HCT116 (cell line): ENCODE measurements around the gene MINK1. TPM values are rescaled to one million over a fixed set of nuclear protein-coding genes. Genes with fewer than 3 reads are reported as not detected.

ENCODE experiments used
- ATAC-seq: fragments of 200-7000 bp; cut with Tn5 transposase; 2 replicates; pipeline ENCODE4 v1.9.1; 2020; ENCODE audit warnings: mild to moderate bottlenecking, moderate library complexity
- BruUV-seq: library from RNA; stranded (reverse); fragments of 400-500 nt; replicated peaks from 2 replicates; lab custom pipeline; 2021; lab: Mats Ljungman, UMichigan
- CTCF ChIA-PET: fragments of 300-600 bp; sonication (Branson Sonifier 250); formaldehyde crosslinking; loops from one replicate; lab custom pipeline; 2021; ENCODE audit warnings: antibody characterized with exemption; lab: Charles Lee
- POLR2A ChIA-PET: fragments of 300-600, 350-600 bp; sonication (Branson Sonifier 250); formaldehyde crosslinking; loops from one replicate; lab custom pipeline; 2021; ENCODE audit warnings: antibody characterized with exemption; lab: Charles Lee
- RAD21 ChIA-PET, 2 experiments: fragments of 300-600 bp; sonication (Branson Sonifier 250); formaldehyde crosslinking; loops; one replicate each; lab custom pipeline; 2023; ENCODE audit warnings: low total read pairs in 2 of 2; ENCODE audit not compliant: uncharacterized antibody in 2 of 2, unreplicated experiment in 2 of 2, low non-redundant PET in 1 of 2; lab: Charles Lee
- DNase-seq: peaks from one replicate; pipeline ENCODE4 v3.0.0-alpha.2; 2010; ENCODE audit warnings: low read depth, low spot score
- H2AFZ ChIP-seq: fragments of 200-600 bp; shearing (Covaris generic), sonication (generic); 2 replicates; pipeline ENCODE4 v1.6.1; 2017; ENCODE audit warnings: low read depth, mixed run types, mixed read lengths, antibody characterized with exemption, low read length; ENCODE audit not compliant: poor library complexity, severe bottlenecking
- H3K27ac ChIP-seq: 2 replicates; pipeline ENCODE4 v1.5.1; 2012; ENCODE audit warnings: low read depth, low read length
- H3K27me3 ChIP-seq: fragments of 200-600 bp; sonication (generic); 2 replicates; pipeline ENCODE4 v1.6.1; 2016; ENCODE audit warnings: mixed run types, low read length, mixed read lengths; ENCODE audit not compliant: insufficient read depth
- H3K36me3 ChIP-seq, 2 experiments: fragments of 200-500 bp in 1 of 2; fragments of 200-600 bp in 1 of 2; sonication (Bioruptor generic) in 1 of 2; sonication (generic) in 1 of 2; 2 replicates each; pipeline versions ENCODE4 v1.5.1 to v1.6.1; 2014 to 2016; ENCODE audit warnings: low read length in 2 of 2, inconsistent platforms in 1 of 2, mixed read lengths in 1 of 2, mixed run types in 1 of 2; ENCODE audit not compliant: insufficient read depth in 2 of 2, control insufficient read depth in 1 of 2
- H3K4me1 ChIP-seq, 2 experiments: fragments of 200-600 bp in 1 of 2; sonication (generic) in 1 of 2; 2 replicates each; pipeline versions ENCODE4 v1.5.1 to v1.6.1; 2012 to 2017; ENCODE audit warnings: low read length in 2 of 2, inconsistent platforms in 1 of 2, mild to moderate bottlenecking in 1 of 2, mixed read lengths in 1 of 2, mixed run types in 1 of 2, moderate library complexity in 1 of 2; ENCODE audit not compliant: insufficient read depth in 2 of 2, control insufficient read depth in 1 of 2
- H3K4me2 ChIP-seq: fragments of 200-600 bp; sonication (generic); 2 replicates; pipeline ENCODE4 v1.6.1; 2017; ENCODE audit warnings: mixed run types, low read length, mixed read lengths
- H3K4me3 ChIP-seq, 2 experiments: fragments of 200-600 bp in 1 of 2; sonication (generic) in 1 of 2; replicated peaks in 1 of 2; 2 replicates each; pipeline ENCODE4 v1.5.1; 2011 to 2016; ENCODE audit warnings: low read length in 2 of 2, control low read depth in 1 of 2, low read depth in 1 of 2, mild to moderate bottlenecking in 1 of 2, mixed read lengths in 1 of 2, mixed run types in 1 of 2
- H3K79me2 ChIP-seq: fragments of 200-600 bp; sonication (generic); 2 replicates; pipeline ENCODE4 v1.6.1; 2017; ENCODE audit warnings: mild to moderate bottlenecking, mixed run types, low read length, moderate library complexity, mixed read lengths; ENCODE audit not compliant: insufficient read depth
- H3K9ac ChIP-seq: fragments of 200-600 bp; sonication (generic); 2 replicates; pipeline ENCODE4 v1.6.1; 2016; ENCODE audit warnings: low read length, mixed read lengths
- H3K9me2 ChIP-seq: fragments of 200-600 bp; sonication (generic), shearing (Covaris generic); 2 replicates; pipeline ENCODE4 v1.6.1; 2017; ENCODE audit warnings: mixed run types, mild to moderate bottlenecking, moderate library complexity; ENCODE audit not compliant: insufficient read depth
- H3K9me3 ChIP-seq, 2 experiments: fragments of 200-500 bp in 1 of 2; fragments of 200-600 bp in 1 of 2; sonication (Bioruptor generic) in 1 of 2; sonication (generic) in 1 of 2; 2 replicates each; pipeline ENCODE4 v1.6.1; 2014 to 2017; ENCODE audit warnings: low read length in 2 of 2, mixed read lengths in 2 of 2, inconsistent platforms in 1 of 2, low read depth in 1 of 2, mild to moderate bottlenecking in 1 of 2, mixed run types in 1 of 2, moderate library complexity in 1 of 2; ENCODE audit not compliant: control insufficient read depth in 1 of 2, insufficient read depth in 1 of 2
- H4K20me1 ChIP-seq: fragments of 200-600 bp; sonication (generic), shearing (Covaris generic); 2 replicates; pipeline ENCODE4 v1.6.1; 2017; ENCODE audit warnings: mixed run types, mild to moderate bottlenecking, moderate library complexity; ENCODE audit not compliant: insufficient read depth
- EZH2 ChIP-seq: fragments of 200-600 bp; sonication (generic); IDR thresholded peaks from 2 replicates; pipeline ENCODE4 v1.6.1; 2017; ENCODE audit warnings: antibody characterized with exemption, mixed run types
- EZH2phosphoT487 ChIP-seq: fragments of 200-600 bp; IDR thresholded peaks from 2 replicates; pipeline ENCODE4 v1.6.1; 2018; ENCODE audit warnings: antibody characterized with exemption, borderline replicate concordance
- FOSL1 ChIP-seq: IDR thresholded peaks from 2 replicates; pipeline ENCODE4 v1.6.1; 2012; ENCODE audit warnings: low read depth
- POLR2AphosphoS5 ChIP-seq: IDR thresholded peaks from 2 replicates; pipeline ENCODE4 v1.6.1; 2011; ENCODE audit warnings: mild to moderate bottlenecking, low read depth, low read length, moderate library complexity
- SP1 ChIP-seq: IDR thresholded peaks from 2 replicates; pipeline ENCODE4 v1.6.1; 2012; ENCODE audit warnings: low read depth
- SRF ChIP-seq: IDR thresholded peaks from 2 replicates; pipeline ENCODE4 v1.6.1; 2012; ENCODE audit warnings: low read depth
- YY1 ChIP-seq: IDR thresholded peaks from 2 replicates; pipeline ENCODE4 v1.6.1; 2011; ENCODE audit warnings: low read length, low read depth, moderate library complexity, mild to moderate bottlenecking; ENCODE audit not compliant: insufficient replicate concordance; ENCODE audit errors: extremely low read depth
- ZNF274 ChIP-seq: fragments of 200-500 bp; sonication (Bioruptor generic); IDR thresholded peaks from 2 replicates; pipeline ENCODE4 v1.6.1; 2014; ENCODE audit warnings: mild to moderate bottlenecking, low read depth, low read length, inconsistent platforms
- intact Hi-C: fragments of 100-400 bp; cut with micrococcal nuclease; formaldehyde crosslinking; loops from 2 replicates; pipeline ENCODE4 v1.10.0; 2022
- total RNA-seq: library from RNA; stranded (reverse); gene quantifications from one replicate; pipeline ENCODE4 v1.2.1, GENCODE V29; 2021; ENCODE audit not compliant: unreplicated experiment
- TF ChIP-seq, protein P1 (sequence below): IDR thresholded peaks from 2 replicates; pipeline ENCODE4 v1.6.1; 2012
- TF ChIP-seq, protein P2 (sequence below): IDR thresholded peaks from 2 replicates; pipeline ENCODE4 v1.6.1; 2012; ENCODE audit warnings: low read depth

MINK1 gene
- total RNA-seq, 1 experiment from 2014 or later, result 85.2 TPM

DNA sequence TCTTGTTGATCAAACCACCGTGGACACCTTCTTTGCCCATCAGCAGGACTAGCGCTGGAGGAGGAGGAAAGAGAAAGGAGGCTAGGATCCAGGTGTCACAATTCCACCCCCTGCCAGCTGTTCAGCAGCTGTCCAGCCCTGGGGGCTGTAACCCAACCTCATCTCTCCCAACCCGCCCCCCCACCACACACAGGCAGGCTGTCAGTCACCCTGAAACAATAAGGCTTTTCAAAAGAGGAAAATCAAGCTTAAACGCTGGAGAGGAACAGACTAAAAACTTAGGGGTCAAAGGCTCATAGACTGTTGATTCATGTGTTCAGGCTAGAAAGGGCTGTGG is 112.8 kb downstream of the MINK1 start:
- Histone ChIP-seq H3K79me2 (peaks cover 82% of the 10 kb centered on the region), H3K4me1 (peaks cover 32 to 68% of the 10 kb centered on the region in 2 experiments), H2AFZ (no peak overlapping the region), H4K20me1 (peaks cover 12% of the 10 kb centered on the region; the same call in 1 of the 2 replicates), H3K4me2 (peak overlapping the region; percentile 100), H3K9ac (peak overlapping the region; percentile 97), H3K36me3 (peaks cover 9 to 25% of the 10 kb centered on the region in 2 experiments; a peak in 2 of 4 replicates), H3K27me3 (no peaks in the 10 kb centered on the region), H3K9me2 (no peaks in the 10 kb centered on the region), H3K27ac (peak overlapping the region; percentile 99), H3K4me3 (peak overlapping the region; percentile 96 to 97), H3K9me3 (no peaks in the 10 kb centered on the region)
- intact Hi-C loops, result loop anchor here (1.0 to 5.0 kb wide), 2 partner anchors 41 to 116 kb away; partner anchors contain the start of gene CAMTA2
- TF ChIP-seq, protein P1, sequence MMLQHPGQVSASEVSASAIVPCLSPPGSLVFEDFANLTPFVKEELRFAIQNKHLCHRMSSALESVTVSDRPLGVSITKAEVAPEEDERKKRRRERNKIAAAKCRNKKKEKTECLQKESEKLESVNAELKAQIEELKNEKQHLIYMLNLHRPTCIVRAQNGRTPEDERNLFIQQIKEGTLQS, result no peak
- TF ChIP-seq EZH2 (no peak), POLR2AphosphoS5 (no peak), EZH2phosphoT487 (no peak), SRF (no peak), ZNF274 (no peak), SP1 (no peak), YY1 (no peak), FOSL1 (no peak)
- TF ChIP-seq, protein P2, sequence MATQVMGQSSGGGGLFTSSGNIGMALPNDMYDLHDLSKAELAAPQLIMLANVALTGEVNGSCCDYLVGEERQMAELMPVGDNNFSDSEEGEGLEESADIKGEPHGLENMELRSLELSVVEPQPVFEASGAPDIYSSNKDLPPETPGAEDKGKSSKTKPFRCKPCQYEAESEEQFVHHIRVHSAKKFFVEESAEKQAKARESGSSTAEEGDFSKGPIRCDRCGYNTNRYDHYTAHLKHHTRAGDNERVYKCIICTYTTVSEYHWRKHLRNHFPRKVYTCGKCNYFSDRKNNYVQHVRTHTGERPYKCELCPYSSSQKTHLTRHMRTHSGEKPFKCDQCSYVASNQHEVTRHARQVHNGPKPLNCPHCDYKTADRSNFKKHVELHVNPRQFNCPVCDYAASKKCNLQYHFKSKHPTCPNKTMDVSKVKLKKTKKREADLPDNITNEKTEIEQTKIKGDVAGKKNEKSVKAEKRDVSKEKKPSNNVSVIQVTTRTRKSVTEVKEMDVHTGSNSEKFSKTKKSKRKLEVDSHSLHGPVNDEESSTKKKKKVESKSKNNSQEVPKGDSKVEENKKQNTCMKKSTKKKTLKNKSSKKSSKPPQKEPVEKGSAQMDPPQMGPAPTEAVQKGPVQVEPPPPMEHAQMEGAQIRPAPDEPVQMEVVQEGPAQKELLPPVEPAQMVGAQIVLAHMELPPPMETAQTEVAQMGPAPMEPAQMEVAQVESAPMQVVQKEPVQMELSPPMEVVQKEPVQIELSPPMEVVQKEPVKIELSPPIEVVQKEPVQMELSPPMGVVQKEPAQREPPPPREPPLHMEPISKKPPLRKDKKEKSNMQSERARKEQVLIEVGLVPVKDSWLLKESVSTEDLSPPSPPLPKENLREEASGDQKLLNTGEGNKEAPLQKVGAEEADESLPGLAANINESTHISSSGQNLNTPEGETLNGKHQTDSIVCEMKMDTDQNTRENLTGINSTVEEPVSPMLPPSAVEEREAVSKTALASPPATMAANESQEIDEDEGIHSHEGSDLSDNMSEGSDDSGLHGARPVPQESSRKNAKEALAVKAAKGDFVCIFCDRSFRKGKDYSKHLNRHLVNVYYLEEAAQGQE, result no peak
- no peak for ATAC-seq
- ChIA-PET RAD21 (no interaction called here), CTCF (interaction anchor here (1.0 kb wide), 2 partner anchors 43 to 379 kb away, joined by 3 read pairs; partner anchors contain the start of gene CHRNE), POLR2A (interaction anchor here (1.3 to 4.7 kb wide), 3 partner anchors 19 to 37 kb away, joined by 3 to 45 read pairs (median 4); partner anchors contain the start of gene SPAG7)
- no peak for DNase-seq
- no TSS peak for BruUV-seq
